ENCODE results near the gene PAQR7.

PAQR7 gene

DNA sequence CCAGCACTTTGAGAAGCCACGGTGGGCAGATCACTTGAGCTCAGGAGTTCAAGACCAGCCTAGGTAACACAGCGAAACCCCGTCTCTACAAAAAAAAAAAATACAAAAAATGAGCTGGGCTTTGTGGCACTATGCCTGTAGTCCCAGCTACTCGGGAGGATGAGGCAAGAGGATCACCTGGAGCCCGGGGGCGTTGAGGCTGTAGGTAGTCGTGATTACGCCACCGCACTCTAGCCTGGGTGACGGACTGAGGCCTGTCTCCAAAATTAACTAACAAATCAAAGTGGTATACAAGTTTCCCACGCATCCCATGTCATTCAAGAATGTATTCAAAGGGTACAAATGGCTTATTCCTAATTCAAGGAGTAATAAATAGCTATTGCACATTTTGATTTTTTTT, 18.7 kb downstream of the PAQR7 start:
- TF ChIP-seq, protein P1, sequence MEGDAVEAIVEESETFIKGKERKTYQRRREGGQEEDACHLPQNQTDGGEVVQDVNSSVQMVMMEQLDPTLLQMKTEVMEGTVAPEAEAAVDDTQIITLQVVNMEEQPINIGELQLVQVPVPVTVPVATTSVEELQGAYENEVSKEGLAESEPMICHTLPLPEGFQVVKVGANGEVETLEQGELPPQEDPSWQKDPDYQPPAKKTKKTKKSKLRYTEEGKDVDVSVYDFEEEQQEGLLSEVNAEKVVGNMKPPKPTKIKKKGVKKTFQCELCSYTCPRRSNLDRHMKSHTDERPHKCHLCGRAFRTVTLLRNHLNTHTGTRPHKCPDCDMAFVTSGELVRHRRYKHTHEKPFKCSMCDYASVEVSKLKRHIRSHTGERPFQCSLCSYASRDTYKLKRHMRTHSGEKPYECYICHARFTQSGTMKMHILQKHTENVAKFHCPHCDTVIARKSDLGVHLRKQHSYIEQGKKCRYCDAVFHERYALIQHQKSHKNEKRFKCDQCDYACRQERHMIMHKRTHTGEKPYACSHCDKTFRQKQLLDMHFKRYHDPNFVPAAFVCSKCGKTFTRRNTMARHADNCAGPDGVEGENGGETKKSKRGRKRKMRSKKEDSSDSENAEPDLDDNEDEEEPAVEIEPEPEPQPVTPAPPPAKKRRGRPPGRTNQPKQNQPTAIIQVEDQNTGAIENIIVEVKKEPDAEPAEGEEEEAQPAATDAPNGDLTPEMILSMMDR (IDR thresholded peaks at IDR 0.05; ENCODE audit: low read depth, low read length, missing control alignments) = no peak

DNA sequence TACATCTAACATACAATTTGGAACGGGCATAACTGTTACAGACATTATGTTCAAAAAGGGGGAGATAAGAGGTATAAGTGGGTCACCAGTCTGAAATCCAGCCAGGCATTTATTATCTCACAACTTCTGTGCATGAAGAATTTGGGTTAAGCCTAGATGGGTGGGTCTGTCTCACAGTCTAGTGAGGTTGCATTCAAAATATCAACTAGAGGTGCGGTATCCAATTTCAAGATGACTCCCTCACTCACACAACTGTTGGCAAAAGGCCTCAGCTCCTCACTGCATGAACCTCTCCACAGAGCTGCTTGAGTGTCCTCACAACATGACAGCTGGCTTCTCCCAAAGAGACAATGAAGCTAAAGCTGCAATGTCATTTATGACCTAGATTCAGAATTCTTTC, 21.0 kb downstream of the PAQR7 start:
- DNase-seq (ENCODE audit: extremely low read depth, low read depth) = no peak
- TF ChIP-seq, protein P1 (IDR thresholded peaks at IDR 0.05; ENCODE audit: low read depth, low read length, missing control alignments) = no peak
- no peak overlapping the region for H3K4me3 ChIP-seq (replicated peaks; ENCODE audit: low read depth, low read length)

More for the DNA sequence above, 18.7 kb downstream of the PAQR7 start:
- no peak overlapping the region for H3K4me3 ChIP-seq (replicated peaks; ENCODE audit: low read depth, low read length)
- no peak for DNase-seq (ENCODE audit: extremely low read depth, low read depth)

DNA sequence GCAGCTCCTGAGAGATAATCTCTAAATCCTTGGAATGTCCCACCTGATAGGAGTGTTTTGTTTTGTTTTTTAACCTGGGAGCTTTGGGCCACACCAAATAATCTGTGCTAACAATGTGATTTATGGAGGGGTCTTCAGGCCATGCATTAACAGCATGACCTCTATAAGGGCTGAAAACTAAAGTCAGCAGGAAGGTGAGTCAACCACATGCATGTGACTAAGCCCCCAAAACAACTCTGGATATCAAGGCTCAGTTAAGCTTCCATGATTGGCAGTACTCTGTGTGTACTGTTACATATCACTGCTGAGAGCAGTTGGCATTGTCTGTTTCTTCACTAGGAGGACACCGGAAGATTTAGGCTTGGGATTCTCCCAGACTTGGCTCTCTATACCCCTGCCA, 27.0 kb downstream of the PAQR7 start:
- DNase-seq (ENCODE audit: extremely low read depth, low read depth) = no peak
- H3K4me3 ChIP-seq (replicated peaks; ENCODE audit: low read depth, low read length) = no peak overlapping the region
- TF ChIP-seq, protein P1 (IDR thresholded peaks at IDR 0.05; ENCODE audit: low read depth, low read length, missing control alignments) = no peak

DNA sequence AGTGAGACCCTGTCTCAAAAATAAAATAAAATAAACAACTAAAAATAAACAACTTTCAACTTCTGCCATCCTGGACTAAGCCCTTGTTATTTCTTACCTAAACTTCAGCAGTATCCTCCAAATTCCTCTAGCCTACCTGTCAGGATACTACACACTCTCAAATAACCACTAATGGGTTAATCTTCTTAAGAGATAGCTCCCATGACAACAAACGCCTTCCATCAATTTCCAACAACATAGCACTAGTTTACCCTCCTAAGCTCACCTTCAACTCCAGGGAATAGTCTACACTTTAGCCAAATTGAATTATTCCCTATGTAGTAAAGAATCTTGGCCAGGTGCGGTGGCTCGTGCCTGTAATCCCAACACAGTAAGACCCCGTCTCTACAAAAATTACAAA, 27.6 kb downstream of the PAQR7 start:
- TF ChIP-seq, protein P1 (IDR thresholded peaks at IDR 0.05; ENCODE audit: low read depth, low read length, missing control alignments) = no peak
- DNase-seq (ENCODE audit: extremely low read depth, low read depth) = no peak

DNA sequence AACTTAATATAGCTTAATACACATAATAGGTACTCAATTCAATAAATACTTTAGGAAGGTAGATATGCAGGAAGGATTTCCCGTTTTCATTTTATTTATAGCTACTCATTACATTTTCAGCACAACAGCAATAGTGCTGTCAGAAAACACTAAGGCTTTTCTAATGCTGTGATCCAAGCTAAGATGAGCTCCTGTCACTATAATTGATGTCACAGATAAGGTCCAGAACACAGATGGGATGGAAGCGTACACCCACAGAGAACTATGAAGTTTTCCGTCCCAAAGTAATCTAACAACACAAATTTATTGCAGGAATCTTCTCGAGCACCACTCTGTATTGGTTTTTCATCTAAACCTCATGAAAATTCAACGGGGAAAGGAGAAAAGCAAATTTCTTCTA, 29.8 kb downstream of the PAQR7 start:
- no peak overlapping the region for H3K4me3 ChIP-seq (replicated peaks; ENCODE audit: low read depth, low read length)
- no peak for DNase-seq (ENCODE audit: extremely low read depth, low read depth)
- TF ChIP-seq, protein P1 (IDR thresholded peaks at IDR 0.05; ENCODE audit: low read depth, low read length, missing control alignments) = no peak

More for the DNA sequence above, 27.6 kb downstream of the PAQR7 start:
- H3K4me3 ChIP-seq (replicated peaks; ENCODE audit: low read depth, low read length) = no peak overlapping the region

DNA sequence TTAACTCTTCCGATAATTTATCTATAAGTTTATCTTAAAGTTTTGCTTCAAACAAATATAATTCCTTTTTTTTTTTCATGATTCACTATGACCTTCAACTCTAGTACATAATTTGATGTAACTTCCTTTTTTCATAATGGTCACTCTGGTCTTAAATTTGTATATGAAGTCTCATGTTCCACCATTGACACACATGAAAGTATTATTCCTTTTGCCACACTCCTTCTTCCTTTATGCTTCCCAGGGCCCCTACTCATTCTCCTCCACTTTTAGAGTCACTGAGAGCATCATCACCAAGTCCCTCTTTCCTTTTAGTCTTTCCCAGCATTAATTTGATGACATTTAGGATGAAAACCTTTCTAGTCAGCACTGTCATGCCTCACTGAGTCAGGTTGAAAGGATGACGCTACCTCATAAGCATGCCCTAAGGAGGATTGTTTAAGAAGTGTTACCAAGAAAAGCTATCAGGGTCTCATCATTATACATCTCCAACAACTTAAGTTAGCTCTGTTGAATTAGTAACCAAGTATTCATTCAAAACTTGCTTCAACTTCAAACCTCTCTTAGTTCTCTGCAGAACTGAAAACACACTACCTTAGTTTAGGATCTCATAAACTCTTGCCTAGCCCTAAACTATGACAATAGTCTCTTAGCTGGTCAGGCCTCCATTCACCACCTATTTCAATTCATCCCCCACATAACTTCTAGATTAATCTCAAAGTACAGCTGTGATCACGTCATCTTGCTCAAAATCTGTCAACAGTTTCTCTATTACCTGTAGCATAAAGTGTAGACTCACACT, 30.8 kb downstream of the PAQR7 start:
- H3K4me3 ChIP-seq (replicated peaks; ENCODE audit: low read depth, low read length) = no peak overlapping the region
- TF ChIP-seq, protein P1 (IDR thresholded peaks at IDR 0.05; ENCODE audit: low read depth, low read length, missing control alignments) = no peak
- DNase-seq (ENCODE audit: extremely low read depth, low read depth) = no peak
